DND-41 (cell line): Measurements from ENCODE around the gene HOXA13.

ENCODE experiments used
- ATAC-seq: fragments of 200-7000 bp; cut with Tn5 transposase; 3 replicates; pipeline ENCODE4 v1.9.1; 2021; ENCODE audit warnings: low read depth; ENCODE audit not compliant: insufficient read depth
- DNase-seq: peaks from one replicate; pipeline ENCODE4 v3.0.0-alpha.2; 2020
- H2AFZ ChIP-seq: 2 replicates; pipeline ENCODE4 v1.6.0; 2012; ENCODE audit warnings: low read depth, low read length
- H3K27ac ChIP-seq: 2 replicates; pipeline ENCODE4 v1.5.1; 2012; ENCODE audit warnings: low read length, inconsistent platforms
- H3K27me3 ChIP-seq: fragments of 200-600 bp; sonication (generic); 2 replicates; pipeline ENCODE4 v1.6.0; 2012; ENCODE audit warnings: low read length, mild to moderate bottlenecking, inconsistent platforms; ENCODE audit not compliant: insufficient read depth, poor library complexity
- H3K36me3 ChIP-seq: 2 replicates; pipeline ENCODE4 v1.5.1; 2012; ENCODE audit warnings: low read length, inconsistent platforms; ENCODE audit not compliant: insufficient read depth
- H3K4me1 ChIP-seq: 2 replicates; pipeline ENCODE4 v1.5.1; 2012; ENCODE audit warnings: mild to moderate bottlenecking, low read length; ENCODE audit not compliant: insufficient read depth
- H3K4me2 ChIP-seq: 2 replicates; pipeline ENCODE4 v1.6.0; 2012; ENCODE audit warnings: mild to moderate bottlenecking, moderate library complexity, low read length, inconsistent platforms; ENCODE audit not compliant: insufficient read depth
- H3K4me3 ChIP-seq, 2 experiments: fragments of 200-600 bp in 1 of 2; shearing (Covaris generic) in 1 of 2; 2 replicates each; pipeline ENCODE4 v1.5.1; 2012 to 2016; ENCODE audit warnings: inconsistent platforms in 2 of 2, low read length in 2 of 2, mild to moderate bottlenecking in 2 of 2, low read depth in 1 of 2, moderate library complexity in 1 of 2
- H3K79me2 ChIP-seq: 2 replicates; pipeline ENCODE4 v1.6.0; 2012; ENCODE audit warnings: low read length, inconsistent platforms; ENCODE audit not compliant: insufficient read depth
- H3K9ac ChIP-seq: 2 replicates; pipeline ENCODE4 v1.6.0; 2012; ENCODE audit warnings: low read depth, mild to moderate bottlenecking, inconsistent platforms, low read length, moderate library complexity
- H3K9me3 ChIP-seq: 2 replicates; pipeline ENCODE4 v1.5.1; 2012; ENCODE audit warnings: low read length, moderate library complexity, mild to moderate bottlenecking, inconsistent platforms; ENCODE audit not compliant: insufficient read depth, severe bottlenecking
- H4K20me1 ChIP-seq: 2 replicates; pipeline ENCODE4 v1.6.0; 2012; ENCODE audit warnings: low read length; ENCODE audit not compliant: insufficient read depth
- EZH2 ChIP-seq: IDR thresholded peaks from 3 replicates; pipeline ENCODE4 v1.6.1; 2012; ENCODE audit warnings: borderline replicate concordance, low read depth, mild to moderate bottlenecking, moderate library complexity, low read length, inconsistent platforms; ENCODE audit not compliant: severe bottlenecking
- TF ChIP-seq, protein P1 (sequence below): IDR thresholded peaks from 2 replicates; pipeline ENCODE4 v1.5.1; 2012; ENCODE audit warnings: borderline replicate concordance, low read length, moderate library complexity, mild to moderate bottlenecking; ENCODE audit not compliant: poor library complexity, severe bottlenecking; ENCODE audit errors: extremely low read depth

HOXA13 gene

DNA sequence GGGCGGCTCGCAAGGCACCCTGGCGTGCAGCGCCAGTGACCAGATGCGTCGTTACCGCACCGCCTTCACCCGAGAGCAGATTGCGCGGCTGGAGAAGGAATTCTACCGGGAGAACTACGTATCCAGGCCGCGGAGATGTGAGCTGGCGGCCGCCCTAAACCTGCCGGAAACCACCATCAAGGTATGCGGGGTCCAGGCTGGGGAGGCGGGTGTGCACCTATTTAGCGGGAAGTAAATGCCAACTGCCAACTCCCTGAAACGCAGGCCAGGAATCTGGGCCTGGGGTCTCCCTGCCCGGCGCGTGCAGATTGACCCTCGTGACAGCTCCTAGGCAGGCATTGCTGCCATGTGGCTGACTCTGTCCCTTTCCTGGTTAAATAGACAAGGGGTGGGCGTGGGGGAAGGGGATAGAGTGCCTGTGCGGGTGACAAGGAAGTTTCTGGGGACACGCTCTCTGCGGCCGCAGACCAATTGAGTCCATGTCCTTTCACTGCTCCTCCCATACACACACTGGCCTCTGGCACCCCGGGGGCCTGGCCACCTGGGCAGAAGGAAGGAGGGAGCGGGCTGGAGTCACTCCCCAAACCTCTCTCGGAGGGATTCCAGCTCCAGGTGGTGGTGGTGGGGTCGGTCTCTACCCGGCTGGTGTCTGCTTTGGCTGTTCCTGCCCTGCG lies 45.4 kb upstream of the HOXA13 start:
- H3K27me3 ChIP-seq = peaks cover 3% of the 10 kb centered on the region
- no peaks in the 10 kb centered on the region for H3K4me1 ChIP-seq
- H3K4me3 ChIP-seq = no peak overlapping the region
- DNase-seq (no peak), ATAC-seq (no peak)
- H3K36me3 ChIP-seq = no peaks in the 10 kb centered on the region
- no peaks in the 10 kb centered on the region for H4K20me1 ChIP-seq
- no peak overlapping the region for H3K4me2 ChIP-seq
- no peak overlapping the region for H3K27ac ChIP-seq
- no peaks in the 10 kb centered on the region for H3K9me3 ChIP-seq
- H3K9ac ChIP-seq = no peak overlapping the region
- TF ChIP-seq, protein P1, sequence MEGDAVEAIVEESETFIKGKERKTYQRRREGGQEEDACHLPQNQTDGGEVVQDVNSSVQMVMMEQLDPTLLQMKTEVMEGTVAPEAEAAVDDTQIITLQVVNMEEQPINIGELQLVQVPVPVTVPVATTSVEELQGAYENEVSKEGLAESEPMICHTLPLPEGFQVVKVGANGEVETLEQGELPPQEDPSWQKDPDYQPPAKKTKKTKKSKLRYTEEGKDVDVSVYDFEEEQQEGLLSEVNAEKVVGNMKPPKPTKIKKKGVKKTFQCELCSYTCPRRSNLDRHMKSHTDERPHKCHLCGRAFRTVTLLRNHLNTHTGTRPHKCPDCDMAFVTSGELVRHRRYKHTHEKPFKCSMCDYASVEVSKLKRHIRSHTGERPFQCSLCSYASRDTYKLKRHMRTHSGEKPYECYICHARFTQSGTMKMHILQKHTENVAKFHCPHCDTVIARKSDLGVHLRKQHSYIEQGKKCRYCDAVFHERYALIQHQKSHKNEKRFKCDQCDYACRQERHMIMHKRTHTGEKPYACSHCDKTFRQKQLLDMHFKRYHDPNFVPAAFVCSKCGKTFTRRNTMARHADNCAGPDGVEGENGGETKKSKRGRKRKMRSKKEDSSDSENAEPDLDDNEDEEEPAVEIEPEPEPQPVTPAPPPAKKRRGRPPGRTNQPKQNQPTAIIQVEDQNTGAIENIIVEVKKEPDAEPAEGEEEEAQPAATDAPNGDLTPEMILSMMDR = no peak
- TF ChIP-seq EZH2 = no peak
- H3K79me2 ChIP-seq = no peaks in the 10 kb centered on the region
- H2AFZ ChIP-seq = no peak overlapping the region

DNA sequence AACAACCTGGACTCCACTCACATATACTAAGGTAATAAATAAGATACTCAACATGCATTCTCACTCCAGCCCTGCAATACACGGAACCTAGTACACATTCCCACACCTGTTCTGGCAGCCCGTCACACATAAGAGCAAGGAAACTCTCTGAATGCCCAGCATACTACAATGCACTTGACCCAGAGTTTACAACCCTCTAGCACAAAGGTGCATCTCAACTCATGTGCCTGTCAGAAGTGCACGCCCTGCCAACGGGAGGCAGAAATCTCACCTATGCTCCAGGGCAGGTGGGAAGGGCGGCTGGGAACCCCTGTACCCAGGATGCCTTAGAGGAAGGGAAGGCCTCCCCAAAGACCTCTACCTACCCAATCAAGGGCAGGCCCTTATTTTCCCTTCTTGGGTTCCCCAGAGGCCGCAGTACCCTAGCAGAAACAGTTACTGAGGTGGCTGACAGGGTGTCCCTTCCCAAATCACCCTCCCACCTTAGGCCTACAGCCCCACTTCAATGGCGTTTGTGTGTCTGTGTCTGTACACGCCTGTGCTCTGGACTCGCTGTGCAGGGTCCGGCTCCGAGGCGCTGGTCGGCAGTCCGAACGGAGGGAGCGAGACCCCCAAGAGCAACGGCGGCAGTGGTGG lies 44.7 kb upstream of the HOXA13 start:
- H3K4me2 ChIP-seq = no peak overlapping the region
- no peak overlapping the region for H2AFZ ChIP-seq
- no peaks in the 10 kb centered on the region for H3K9me3 ChIP-seq
- no peak overlapping the region for H3K27ac ChIP-seq
- H3K27me3 ChIP-seq = peaks cover 3% of the 10 kb centered on the region
- H3K9ac ChIP-seq = no peak overlapping the region
- no peaks in the 10 kb centered on the region for H3K79me2 ChIP-seq
- no peak overlapping the region for H3K4me3 ChIP-seq
- no peaks in the 10 kb centered on the region for H3K36me3 ChIP-seq
- no peaks in the 10 kb centered on the region for H3K4me1 ChIP-seq
- ATAC-seq = no peak
- no peak for DNase-seq
- TF ChIP-seq EZH2 = no peak
- TF ChIP-seq, protein P1 = no peak
- H4K20me1 ChIP-seq = no peaks in the 10 kb centered on the region

DNA sequence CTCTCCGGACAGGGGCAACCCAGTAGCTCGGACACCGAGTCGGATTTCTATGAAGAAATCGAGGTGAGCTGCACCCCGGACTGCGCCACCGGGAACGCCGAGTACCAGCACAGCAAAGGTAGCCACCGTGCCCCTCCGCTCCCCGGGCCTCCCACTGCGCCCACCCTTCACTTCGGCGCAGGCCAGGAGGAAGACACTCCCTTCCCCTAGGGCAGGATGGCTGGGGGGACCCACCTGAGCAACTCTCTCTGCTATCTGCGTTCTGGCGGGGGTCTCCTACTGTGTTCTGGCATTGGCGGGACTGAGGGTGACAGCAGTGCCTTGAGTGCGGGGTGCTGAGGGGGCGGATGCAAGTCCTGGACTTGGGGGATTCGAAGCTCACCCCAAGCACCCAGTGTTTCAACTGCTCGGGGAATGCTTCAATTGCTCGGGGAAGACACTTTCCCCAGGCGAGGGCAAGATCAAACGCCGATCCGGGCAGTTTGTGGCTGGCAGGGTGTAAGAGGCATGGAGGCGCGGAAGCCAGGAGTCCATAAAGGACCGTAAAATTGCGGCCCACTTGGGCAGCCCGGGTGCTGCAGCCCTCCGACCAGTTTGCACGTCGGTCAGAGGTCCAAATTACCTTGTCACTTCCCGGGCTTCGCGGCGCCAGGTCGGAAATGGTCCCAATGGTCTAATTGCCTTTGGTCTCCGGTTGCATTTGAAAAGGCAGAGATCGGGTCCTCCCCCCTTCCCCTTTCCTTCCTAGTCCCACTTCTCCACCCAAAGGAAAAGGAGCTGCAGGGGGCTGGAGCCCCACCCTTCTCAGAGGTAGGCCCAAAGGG lies 43.7 kb upstream of the HOXA13 start:
- Histone ChIP-seq H3K4me3 (no peak overlapping the region), H3K36me3 (no peaks in the 10 kb centered on the region)

More for the DNA sequence above, 43.7 kb upstream of the HOXA13 start:
- no peak overlapping the region for H3K4me2 ChIP-seq
- no peak overlapping the region for H3K27ac ChIP-seq
- ATAC-seq (no peak), DNase-seq (no peak)
- no peak overlapping the region for H2AFZ ChIP-seq
- H4K20me1 ChIP-seq = no peaks in the 10 kb centered on the region
- no peaks in the 10 kb centered on the region for H3K9me3 ChIP-seq
- H3K79me2 ChIP-seq = no peaks in the 10 kb centered on the region
- peaks cover 3% of the 10 kb centered on the region for H3K27me3 ChIP-seq
- H3K9ac ChIP-seq = no peak overlapping the region
- TF ChIP-seq, protein P1 = no peak
- TF ChIP-seq EZH2 = no peak
- H3K4me1 ChIP-seq = no peaks in the 10 kb centered on the region
